GM19035 (cell line): Measurements from ENCODE around the gene METTL22.

Experiments
- ATAC-seq: cut with Tn5 transposase; IDR thresholded peaks from one replicate; pipeline ENCODE4 v1.9.1; 2021; ENCODE audit not compliant: unreplicated experiment

METTL22 gene

GRCh38 chr16:8621572-8622314 lies at the start of gene METTL22:
TSS of gene METTL22 (plus strand) at chr16:8621698. CDS start at chr16:8625666, 3,968 bp downstream.
- ATAC-seq = peak; percentile 89

- no peak for ATAC-seq
Observed at GRCh38 chr16:8572063-8572918, 49.2 kb upstream of the METTL22 start.

- no peak for ATAC-seq
Observed at GRCh38 chr16:8572919-8573724, 48.4 kb upstream of the METTL22 start.

- no peak for ATAC-seq
Observed at GRCh38 chr16:8575399-8575798, 46.1 kb upstream of the METTL22 start.

- ATAC-seq = no peak
Observed at GRCh38 chr16:8576141-8577004, 45.1 kb upstream of the METTL22 start.

GRCh38 chr16:8577678-8578304 lies 43.7 kb upstream of the METTL22 start:
- ATAC-seq = no peak

- ATAC-seq = no peak
Observed at GRCh38 chr16:8579559-8579958, 41.9 kb upstream of the METTL22 start.

GRCh38 chr16:8581831-8582580 lies 39.5 kb upstream of the METTL22 start:
- ATAC-seq = no peak

- ATAC-seq = no peak
Observed at GRCh38 chr16:8583199-8583598, 38.3 kb upstream of the METTL22 start.

GRCh38 chr16:8583732-8584131 lies 37.8 kb upstream of the METTL22 start:
- no peak for ATAC-seq

- no peak for ATAC-seq
Observed at GRCh38 chr16:8585041-8585440, 36.5 kb upstream of the METTL22 start.

- no peak for ATAC-seq
Observed at GRCh38 chr16:8585857-8586256, 35.6 kb upstream of the METTL22 start.

GRCh38 chr16:8587065-8587464 lies 34.4 kb upstream of the METTL22 start:
- ATAC-seq = no peak

- ATAC-seq = no peak
Observed at GRCh38 chr16:8588682-8589056, 32.8 kb upstream of the METTL22 start.

GRCh38 chr16:8589057-8589899 lies 32.2 kb upstream of the METTL22 start:
- no peak for ATAC-seq

- no peak for ATAC-seq
Observed at GRCh38 chr16:8589900-8590688, 31.4 kb upstream of the METTL22 start, which contains the start of gene TMEM114. TSS of gene TMEM114 (minus strand) at chr16:8590511. CDS start at chr16:8589838, 673 bp downstream.

GRCh38 chr16:8590811-8591210 lies 30.7 kb upstream of the METTL22 start:
- no peak for ATAC-seq
